ELF-1 (cell line): ENCODE results near the gene DNAJB6.

Experiments used
- DNase-seq: peaks from one replicate; pipeline ENCODE4 v3.0.0-alpha.2; 2016; ENCODE audit warnings: low read depth, low spot score

DNAJB6 gene

DNA sequence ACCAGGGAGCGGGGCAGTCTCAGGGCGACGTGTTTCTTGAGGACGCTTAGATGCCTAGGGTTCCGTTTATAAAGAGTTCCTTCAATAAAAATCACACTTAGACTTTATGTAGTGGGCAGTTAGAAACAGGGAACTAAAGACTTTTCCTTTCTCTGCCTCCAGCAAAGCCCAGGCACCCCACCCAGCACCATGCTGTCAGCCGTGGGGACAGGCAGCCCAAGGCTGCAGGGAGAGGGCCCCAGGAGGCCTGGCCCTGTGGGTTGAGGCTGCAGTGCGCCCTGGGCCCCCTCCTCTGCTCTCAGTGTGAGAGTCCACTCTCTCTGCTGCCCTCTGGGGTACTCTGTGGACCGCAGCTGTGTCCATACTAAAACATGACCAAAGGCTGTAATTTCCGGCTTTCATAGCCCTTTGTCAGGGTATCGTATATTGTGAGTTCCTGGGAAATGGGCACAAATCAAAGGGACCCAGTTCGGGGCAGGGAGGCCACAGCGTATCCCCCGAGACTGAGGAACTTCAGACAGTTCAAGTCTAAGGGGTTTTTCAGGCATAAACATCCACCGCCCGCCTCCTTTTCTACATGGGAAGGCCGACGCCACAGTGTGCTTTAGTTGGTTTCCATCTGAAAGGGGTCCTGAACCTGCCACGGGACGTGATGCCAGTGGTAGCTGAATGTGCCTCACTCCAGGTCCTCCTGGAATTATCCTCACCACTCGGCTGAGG lies 59.7 kb downstream of the DNAJB6 start:
- DNase-seq, result no peak

DNA sequence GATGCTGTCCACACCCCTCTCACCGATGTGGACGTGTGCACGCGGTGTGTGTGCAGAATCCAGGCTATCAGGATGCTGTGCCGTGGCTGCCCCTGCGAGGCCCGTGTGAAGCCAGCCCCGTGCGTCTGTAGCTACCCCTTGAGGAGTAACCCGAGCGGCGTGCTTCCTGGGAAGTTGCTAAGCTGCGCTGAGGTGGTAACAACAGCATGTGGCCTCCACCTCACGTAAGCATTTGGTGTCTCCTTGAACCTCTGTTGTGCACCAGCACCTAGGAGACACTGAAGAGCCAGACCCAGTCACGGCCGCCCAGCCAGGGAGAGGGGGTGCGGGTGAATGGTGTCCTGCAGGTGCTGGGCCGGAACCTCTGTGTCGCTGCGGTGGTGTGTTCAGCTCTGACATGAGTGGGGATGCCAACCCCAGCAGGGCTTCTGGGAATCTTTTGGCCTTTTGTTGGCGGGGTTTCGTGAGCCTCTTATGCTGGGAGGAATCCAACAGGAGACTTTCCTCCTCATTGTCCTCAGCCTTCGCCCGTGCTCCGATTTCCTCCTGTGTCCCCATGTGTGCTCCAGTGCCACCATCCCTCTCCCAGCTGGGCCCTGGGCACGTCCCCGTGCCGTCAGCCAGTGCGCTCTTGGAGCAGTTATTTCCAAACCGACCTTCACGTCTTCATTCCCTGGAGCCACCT lies 60.4 kb downstream of the DNAJB6 start:
- no peak for DNase-seq

DNA sequence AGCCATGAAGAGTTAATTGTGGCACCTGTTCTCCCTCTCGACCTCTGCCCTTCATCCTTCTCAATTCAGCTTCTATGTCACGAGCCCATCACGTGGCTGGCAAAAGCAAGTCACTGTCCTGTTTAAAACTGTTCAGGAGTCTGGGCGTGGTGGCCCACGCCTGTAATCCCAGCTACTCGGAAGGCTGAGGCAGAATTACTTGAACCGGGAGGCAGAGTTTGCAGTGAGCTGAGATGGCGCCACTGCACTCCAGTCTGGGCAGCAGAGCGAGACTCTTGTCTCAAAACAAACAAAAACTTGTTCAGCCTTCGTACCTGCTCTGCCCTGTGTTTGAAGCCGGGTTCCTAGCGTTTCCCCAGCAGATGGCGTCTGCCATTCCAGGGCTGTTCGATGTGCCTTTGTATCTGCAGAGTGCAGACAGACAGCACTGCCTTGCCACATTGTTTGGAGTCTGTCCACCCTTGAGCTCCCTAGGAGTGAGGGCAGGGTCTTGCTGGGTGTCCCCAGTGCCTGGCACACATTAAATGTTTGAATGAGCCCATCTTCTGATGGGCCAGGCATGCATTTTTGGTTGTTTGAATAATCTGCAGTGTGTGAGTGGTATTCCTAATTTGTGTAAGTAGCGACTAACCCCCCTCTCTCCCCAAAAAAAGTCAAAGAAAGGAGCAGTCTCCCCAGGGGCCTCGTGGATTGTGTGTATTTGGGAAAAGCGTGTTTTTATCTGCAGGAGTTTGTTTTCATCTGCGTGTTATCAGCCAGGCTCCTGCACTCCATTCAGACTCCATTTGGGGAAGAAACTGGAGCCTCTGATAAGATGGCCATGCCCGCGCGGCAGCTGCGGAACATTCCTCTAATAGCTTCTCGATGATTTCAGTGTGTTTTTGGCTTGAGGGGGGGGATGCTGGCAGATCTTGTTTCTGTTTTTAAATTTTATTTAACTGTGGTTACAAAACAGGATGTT lies 61.2 kb downstream of the DNAJB6 start:
- DNase-seq, result peak; percentile 85

DNA sequence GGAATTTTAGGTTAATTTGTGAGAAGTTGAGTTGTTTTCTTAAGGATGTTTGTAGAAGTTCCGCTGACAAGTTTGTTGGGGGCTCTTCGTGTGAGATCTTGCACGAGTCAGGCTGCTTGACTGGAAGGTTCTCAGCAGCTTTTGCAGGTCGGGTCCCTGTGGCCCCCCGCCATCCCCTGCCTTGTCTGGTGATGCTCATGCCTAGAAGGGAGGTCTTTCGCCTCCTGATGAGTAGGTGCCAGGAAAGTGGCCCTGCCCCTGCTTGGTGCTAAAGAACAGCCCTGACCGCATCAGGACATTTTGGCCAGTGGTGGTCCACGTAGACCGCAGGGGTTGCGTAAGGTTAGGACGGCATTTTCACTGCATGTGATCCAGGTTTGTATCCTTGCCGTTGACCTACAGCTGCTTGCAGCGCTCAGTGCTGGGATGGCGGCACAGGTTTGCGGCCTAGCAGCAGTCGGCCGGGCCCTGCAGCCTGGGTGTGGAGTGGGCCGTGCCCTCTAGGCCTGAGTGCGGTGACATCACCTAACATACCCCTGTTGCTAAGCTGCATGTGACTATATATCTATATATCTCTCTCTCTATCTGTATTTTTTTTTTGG lies 62.4 kb downstream of the DNAJB6 start:
- DNase-seq, result no peak

DNA sequence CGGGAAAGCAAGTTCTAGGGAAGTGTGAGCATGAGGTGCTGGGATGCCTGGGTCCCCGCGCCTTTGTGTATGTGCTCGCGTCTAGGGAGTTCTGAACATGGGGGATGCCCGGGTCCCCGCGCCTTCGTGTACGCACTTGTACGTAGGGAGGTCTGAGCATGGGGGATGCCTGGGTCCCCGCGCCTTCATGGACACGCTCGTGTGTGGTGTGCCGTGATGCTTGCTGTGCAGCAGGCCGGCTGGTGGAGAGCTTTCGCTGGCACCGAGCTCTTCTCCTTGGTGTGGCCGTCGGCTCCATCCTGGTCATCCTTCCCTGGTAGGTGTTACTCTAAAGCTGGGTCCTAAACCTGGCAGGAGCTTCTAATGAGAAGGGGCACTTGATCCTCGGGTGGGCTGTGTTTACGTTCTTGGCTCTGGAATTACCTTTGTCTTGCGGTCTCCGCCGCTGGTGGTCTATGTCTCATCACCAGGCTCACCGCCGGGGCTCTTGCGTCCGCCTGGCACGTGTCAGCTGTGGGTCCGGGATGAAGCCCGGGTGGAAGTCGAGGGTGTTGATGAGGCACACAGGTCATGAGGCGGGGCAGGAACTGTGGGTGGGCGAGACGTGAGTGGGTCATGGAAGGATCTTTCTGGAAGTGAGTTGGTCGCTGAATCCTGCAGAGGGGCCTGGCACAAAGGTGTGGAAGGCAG lies 63.5 kb downstream of the DNAJB6 start:
- DNase-seq, result no peak

DNA sequence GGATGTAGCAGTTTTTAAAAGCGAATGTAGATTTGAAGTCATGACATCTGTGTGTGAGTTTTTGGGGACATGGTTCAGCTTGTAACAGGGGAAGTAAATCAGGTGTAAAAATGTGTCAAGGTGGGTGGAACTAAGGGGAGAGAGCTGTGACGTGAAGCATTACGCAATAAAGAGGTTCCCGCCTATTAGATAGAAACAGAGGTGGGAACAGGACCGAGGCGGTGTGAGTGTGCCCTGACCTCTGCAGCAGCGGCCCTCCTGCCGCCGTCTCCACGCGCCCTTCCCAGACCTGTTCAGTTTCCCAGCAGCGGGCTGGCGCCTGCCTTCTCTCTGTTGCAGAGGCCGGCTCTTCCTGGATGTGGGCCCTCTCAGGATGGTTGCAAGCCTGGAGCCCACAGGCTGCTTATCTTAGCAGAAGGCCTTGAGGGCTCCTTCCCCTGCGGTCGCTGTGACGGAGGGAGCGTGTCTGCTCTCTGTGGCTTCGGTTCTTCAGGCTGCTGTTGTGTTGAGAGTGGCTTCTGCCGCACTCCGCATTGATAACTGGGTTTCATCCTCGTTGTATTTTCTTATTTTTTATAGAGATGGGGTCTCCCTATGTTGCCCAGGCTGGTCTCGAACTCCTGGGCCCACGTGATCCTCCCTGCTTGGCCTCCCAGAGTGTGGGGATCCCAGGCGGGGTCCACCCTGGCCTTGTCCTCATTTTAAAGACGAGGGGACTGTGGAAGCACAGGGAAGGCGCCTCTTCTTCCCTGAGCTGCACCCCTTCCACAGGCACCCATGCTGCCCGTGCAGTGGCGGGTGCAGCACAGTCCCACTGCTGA lies 65.0 kb downstream of the DNAJB6 start:
- peak; percentile 45 for DNase-seq

DNA sequence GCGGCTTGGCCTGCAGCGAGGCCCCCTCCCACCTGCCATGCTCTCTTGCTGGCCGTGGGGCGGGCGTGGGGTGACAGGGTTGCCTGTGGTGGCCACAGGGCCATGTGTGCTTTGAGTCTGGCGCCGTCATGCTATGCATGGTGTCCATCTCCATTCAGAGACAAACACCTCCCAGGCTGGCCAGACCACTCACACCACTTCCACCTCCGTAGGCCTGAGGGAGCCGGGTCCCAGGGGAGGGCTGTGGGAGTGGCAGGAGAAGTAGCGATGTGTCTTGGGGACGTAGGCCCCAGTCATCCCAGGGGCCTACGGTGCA lies 65.5 kb downstream of the DNAJB6 start:
- no peak for DNase-seq

DNA sequence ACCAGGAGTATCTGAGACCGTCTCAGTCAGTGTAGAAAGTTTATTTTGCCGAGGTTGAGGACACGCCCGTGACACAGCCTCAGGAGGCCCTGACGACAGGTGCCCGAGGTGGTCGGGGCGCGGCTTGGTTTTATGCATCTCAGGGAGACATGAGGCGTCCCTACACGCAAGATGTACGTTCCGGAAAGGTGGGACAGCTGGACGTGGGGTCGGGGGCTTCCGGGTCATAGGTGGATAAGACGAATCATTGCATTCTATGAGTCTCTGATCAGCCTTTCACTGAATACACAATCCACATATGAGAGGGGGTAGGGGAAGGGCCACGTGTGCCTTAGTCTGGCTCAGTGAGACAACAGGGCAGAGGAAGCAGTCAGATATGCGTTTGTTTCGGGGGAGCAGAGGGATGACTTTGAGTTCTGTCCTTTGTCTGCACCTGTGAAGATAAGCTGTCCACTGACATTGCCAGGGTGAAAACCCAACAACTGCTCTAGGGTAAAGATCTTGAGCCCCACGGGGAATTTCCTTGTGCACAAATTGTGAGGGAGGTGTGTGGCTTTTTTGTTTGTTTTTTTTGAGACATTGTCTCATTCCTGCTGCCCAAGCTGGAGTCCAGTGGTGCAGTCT lies 66.2 kb downstream of the DNAJB6 start:
- no peak for DNase-seq

DNA sequence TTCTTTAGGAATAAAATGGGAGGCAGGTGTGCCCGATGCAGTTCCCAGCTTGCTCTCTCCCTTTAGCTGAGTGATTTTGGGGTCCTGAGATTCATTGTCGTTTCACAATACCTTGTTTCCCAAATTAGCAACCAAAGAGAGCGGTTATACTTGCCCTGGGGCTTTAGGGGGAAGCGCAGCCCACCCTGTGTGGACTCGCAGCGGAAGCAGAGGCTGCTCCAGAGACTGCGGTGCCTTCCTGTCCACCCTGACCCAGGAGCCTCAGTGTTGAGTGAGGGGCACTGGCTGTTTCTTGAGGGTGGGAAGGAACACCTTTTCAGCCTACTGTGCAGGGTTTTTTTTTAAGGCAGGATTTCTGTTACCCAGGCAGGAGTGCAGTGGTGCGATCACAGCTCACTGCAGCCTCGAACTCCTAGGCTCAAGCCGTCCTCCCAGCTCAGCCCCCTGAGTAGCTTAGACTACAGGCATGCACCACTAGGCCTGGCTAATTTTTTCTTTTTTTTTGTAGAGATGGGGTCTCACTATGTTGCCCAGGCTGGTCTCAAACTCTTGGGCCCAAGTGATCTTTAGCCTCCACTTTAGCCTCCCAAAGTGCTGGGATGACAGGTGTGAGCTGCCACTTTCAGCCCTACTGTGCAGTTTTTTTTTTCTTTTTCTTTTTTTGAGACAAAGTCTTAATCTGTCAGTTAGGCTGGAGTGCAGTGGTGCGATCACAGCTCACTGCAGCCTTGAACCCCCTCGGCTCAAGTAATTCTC lies 67.0 kb downstream of the DNAJB6 start:
- DNase-seq, result no peak

DNA sequence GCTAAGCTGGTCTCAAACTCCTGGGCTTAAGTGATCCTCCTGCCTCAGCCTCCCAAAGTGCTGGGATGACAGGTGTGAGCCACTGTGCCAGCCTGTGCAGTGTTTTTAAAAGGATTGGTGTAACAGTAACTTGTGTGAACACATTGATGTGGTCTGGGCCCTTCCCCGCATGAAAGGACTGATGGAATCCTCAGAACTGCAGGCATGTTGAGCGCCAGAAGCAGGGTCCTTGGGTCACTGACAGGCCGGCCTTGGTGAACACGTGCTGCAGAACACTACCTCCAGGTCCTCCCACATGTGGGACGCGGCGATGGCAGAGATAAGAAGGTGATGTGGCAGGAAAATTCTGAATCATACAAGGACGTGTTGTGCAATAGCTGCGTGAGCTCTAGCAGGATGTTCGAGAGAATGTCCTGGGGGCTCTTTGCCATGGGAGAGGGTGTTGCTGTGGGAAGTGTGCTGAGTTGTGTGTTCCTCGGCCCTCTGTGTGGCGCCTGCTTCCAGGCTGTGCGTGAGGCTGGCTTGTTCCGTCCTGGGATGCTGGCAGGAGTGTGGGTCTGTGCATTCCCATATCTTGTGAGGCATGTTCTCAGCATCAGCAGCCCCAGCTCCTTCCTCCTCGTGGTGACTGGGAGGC lies 68.2 kb downstream of the DNAJB6 start:
- DNase-seq, result peak; percentile 32

DNA sequence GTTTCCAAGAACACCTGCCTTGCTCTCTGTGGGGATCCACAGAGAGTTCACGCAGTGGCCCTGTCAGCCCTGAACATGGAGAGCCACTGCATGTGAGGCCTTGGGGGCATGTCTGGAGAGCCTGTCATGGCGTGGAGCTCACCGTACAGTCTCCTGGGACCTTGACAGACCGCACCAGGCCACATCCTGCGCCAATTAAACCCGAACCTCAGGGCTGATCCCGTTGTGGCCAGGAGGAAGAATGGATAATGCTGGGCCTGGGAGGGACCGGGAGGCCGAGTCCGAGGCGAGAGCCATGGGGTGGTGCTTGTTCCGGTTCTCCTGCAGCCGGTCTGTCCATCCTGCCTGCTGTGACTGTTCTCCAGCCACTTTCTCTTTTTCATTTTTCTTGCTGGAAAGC lies 68.7 kb downstream of the DNAJB6 start:
- DNase-seq, result no peak

DNA sequence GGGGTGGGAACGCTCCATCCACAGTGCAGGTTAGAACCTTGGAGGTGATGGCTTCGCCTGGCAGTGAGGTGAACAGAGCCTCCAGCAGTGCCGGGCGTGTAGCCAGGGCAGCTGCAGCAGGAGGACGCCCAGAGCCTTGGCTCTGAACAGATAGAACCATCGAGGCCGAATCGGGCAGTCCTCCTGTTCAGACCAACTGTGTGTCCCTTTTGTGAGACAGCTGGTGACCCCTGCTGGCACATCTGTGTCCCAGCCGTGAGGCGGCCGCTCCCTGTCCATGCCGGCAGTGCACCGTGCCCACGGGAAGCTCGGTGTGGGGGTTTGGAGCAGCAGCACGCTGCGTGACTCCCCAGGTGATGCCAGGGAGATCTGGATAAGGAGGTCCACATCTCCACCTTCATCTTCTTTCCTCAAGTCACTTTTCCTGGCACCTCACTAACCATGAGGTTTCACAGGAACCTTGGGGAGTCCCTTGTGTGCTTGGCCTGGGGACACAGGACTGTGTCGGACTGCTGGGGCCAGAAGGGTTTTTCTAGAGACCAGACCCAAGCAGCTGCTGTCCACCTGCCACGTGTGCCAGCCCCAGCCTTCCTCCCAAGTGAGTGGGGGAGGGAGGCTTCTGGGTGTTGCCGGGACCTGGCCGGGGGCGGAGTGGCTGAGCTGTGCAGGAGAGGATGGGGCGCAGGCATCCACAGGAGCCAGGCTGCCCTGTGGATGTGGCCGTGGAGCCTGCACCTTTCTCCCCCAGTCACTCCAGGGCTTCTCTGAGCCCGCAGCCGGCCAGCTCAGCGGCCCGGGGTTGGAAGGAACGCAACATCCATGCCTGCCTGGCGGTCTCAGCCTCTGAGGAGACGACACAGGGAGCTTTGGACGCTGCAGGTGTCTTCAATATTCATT lies 69.4 kb downstream of the DNAJB6 start:
- no peak for DNase-seq

DNA sequence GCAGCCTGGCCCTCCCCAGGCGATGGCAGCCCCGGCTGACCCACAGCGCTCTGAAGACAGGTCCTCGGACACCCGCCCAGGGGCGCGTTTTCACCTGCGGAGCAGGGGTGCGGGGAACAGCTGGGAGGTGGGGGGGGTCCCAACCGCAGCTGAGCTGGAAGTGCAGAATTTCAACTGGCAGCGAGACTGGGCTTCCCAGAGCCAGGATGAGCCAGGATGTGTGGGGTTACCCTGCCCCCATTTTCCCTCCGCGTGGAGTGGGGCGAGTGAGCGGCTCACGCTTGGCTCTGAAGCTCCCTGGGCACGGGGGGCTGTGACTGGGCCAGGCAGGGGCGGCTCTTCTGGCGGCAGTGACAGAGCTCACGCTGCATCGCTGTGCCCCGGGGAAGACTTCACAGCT lies 70.2 kb downstream of the DNAJB6 start:
- no peak for DNase-seq

DNA sequence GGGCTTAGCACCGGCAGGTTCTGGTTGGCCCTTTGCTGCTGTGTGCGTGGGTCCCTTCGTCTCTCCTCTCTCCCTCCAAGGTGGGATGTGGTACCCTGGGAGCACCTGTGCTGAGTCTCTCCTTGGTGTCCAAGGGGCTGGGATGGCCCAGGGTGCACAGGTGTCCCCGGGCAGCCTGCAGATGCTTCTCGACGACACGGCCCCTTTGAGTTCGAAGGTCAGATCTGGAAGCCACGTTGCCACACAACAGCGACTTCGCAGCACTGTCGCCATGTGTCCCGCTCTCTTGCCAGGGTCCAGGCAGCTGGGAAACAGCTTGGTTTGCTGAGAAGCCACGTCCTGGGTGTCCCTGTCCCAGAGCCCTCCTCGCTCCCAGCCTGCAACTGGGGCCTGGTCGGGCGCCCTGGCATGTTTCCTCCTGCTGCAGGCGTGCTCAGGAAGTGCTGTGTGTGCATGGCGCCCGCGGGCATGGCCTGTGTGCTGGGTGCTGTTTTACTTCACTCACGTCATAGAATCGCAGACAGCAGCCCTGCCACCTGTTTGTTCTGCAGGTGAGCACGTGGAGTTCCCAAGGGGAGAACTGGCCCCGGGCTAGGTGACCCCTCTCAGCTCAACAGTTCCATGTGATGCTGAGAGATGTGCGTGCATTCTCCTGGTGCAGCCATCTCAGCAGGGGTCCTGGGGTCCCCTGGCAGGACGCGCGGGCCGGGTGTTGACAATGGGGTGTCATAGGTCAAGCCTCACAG lies 70.9 kb downstream of the DNAJB6 start:
- no peak for DNase-seq

DNA sequence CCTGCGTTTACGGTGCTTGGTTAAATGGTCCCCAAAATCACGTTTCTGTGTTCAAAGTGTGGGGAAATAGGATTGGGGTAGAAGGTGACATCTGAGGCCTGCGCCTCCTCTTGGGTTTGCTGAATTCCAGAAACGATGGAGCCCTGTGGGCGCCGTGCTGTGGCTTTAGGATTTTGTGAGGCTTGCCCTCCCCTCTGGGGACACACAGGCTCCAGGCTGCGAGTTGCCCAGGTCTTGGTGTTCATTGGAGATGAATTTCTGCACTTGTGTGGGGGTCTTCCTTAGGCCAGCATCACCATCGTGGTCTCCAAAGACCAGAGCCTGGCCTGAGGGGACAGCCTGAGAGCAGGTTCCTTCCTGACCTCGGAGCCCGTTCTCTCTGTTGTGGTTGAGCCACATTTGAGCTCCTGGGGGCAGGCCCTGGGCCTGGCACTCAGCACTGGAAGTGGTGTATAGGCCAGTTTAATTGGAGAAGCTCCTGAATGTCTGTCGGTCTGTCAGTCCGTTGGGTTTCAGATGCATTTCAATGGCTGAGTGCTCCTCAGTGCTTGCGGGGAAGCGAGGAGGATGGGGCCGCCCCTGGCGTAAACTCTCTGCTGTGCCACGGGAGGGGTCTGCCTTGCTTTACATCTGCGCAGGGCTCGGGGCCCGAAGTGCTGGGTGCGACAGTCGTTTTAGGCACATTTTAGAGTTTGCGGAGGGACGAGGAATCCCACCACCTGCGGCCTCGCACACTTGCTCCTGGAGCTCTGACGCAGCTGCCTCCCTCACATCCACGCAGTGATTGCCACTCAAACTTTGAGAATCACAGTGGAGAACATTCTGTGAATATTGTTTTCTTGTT lies 71.7 kb downstream of the DNAJB6 start:
- peak; percentile 51 for DNase-seq

DNA sequence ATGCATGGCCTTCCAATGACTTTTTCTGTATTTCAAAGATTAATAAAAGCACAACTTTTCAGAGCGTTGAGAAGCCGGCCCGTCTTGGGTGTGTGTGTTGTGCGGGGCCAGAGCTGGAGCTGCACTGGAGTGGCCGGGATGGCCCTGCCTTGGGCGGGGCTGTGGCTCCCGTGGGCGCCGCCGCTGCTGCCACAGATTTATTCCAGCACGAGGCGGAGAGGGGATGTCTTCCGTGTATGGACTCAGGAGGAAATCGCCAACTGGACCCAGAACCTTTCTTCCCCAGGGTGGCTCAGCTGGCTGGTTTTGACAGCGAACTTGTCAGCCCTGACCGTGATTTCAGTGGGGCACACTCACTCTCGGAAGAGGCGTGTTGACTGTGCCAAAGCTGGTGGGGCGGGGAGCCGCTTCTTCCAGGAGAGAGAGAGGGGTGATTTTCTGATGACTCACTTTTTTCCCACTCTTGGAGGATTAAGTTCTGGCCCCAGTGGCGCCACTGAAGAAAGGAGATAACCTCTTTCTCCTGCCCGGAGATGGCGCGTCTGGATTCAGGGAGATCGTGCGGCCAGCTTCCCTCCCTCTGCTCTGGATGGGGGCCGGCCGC lies 72.4 kb downstream of the DNAJB6 start:
- DNase-seq, result peak; percentile 79
